ENCODE results near the gene SCAMP1. TPM values are rescaled to one million over a fixed set of nuclear protein-coding genes. Genes with fewer than 3 reads are reported as not detected.

SCAMP1 gene
- polyA plus RNA-seq, 2 donors: 8.7 TPM

GRCh38 chr5:78507531-78507930 lies 147.1 kb downstream of the SCAMP1 start:
- H3K27ac ChIP-seq (ENCODE audit: low read depth in 2 of 2, low read length in 1 of 2): no peak overlapping the region
- H3K27me3 ChIP-seq (ENCODE audit: control insufficient read depth in 1 of 2, insufficient read depth in 2 of 2, low read length in 2 of 2): no peaks in the 10 kb centered on the region
- H3K4me1 ChIP-seq (ENCODE audit: control insufficient read depth in 2 of 2, insufficient read depth in 2 of 2, low read length in 1 of 2): peaks cover 8 to 11% of the 10 kb centered on the region in 2 donors
- 78 to 85% methylated on average over 2 of the region's 2 CpGs for WGBS, 2 donors
- H3K36me3 ChIP-seq (ENCODE audit: control insufficient read depth in 2 of 2, insufficient read depth in 2 of 2, low read length in 1 of 2): no peaks in the 10 kb centered on the region
- H3K9me3 ChIP-seq (ENCODE audit: control insufficient read depth in 2 of 2, insufficient read depth in 1 of 2, low read depth in 1 of 2, low read length in 1 of 2): no peaks in the 10 kb centered on the region
- no peak overlapping the region for H3K4me3 ChIP-seq (ENCODE audit: low read depth in 1 of 2, low read length in 2 of 2)

GRCh38 chr5:78508186-78508765 lies 147.9 kb downstream of the SCAMP1 start:
- Histone ChIP-seq H3K27ac (ENCODE audit: low read depth in 2 of 2, low read length in 1 of 2) (no peak overlapping the region), H3K9me3 (ENCODE audit: control insufficient read depth in 2 of 2, insufficient read depth in 1 of 2, low read depth in 1 of 2, low read length in 1 of 2) (no peaks in the 10 kb centered on the region), H3K27me3 (ENCODE audit: control insufficient read depth in 1 of 2, insufficient read depth in 2 of 2, low read length in 2 of 2) (no peaks in the 10 kb centered on the region), H3K36me3 (ENCODE audit: control insufficient read depth in 2 of 2, insufficient read depth in 2 of 2, low read length in 1 of 2) (no peaks in the 10 kb centered on the region), H3K4me3 (ENCODE audit: low read depth in 1 of 2, low read length in 2 of 2) (no peak overlapping the region), H3K4me1 (ENCODE audit: control insufficient read depth in 2 of 2, insufficient read depth in 2 of 2, low read length in 1 of 2) (peaks cover 8 to 11% of the 10 kb centered on the region in 2 donors)
- WGBS, 2 donors: 44 to 62% methylated on average over 3 of the region's 3 CpGs

GRCh38 chr5:78509145-78509865 lies 148.9 kb downstream of the SCAMP1 start:
- no peaks in the 10 kb centered on the region for H3K36me3 ChIP-seq (ENCODE audit: control insufficient read depth in 2 of 2, insufficient read depth in 2 of 2, low read length in 1 of 2)
- peak overlapping the region; percentile 15 to 77 for H3K27ac ChIP-seq (ENCODE audit: low read depth in 2 of 2, low read length in 1 of 2)
- peaks cover 8 to 11% of the 10 kb centered on the region in 2 donors for H3K4me1 ChIP-seq (ENCODE audit: control insufficient read depth in 2 of 2, insufficient read depth in 2 of 2, low read length in 1 of 2)
- H3K27me3 ChIP-seq (ENCODE audit: control insufficient read depth in 1 of 2, insufficient read depth in 2 of 2, low read length in 2 of 2): no peaks in the 10 kb centered on the region
- H3K4me3 ChIP-seq (ENCODE audit: low read depth in 1 of 2, low read length in 2 of 2): peak overlapping the region; percentile 22 to 46
- H3K9me3 ChIP-seq (ENCODE audit: control insufficient read depth in 2 of 2, insufficient read depth in 1 of 2, low read depth in 1 of 2, low read length in 1 of 2): no peaks in the 10 kb centered on the region
- WGBS, 2 donors: 62 to 71% methylated on average over 18 of the region's 18 CpGs

DNA sequence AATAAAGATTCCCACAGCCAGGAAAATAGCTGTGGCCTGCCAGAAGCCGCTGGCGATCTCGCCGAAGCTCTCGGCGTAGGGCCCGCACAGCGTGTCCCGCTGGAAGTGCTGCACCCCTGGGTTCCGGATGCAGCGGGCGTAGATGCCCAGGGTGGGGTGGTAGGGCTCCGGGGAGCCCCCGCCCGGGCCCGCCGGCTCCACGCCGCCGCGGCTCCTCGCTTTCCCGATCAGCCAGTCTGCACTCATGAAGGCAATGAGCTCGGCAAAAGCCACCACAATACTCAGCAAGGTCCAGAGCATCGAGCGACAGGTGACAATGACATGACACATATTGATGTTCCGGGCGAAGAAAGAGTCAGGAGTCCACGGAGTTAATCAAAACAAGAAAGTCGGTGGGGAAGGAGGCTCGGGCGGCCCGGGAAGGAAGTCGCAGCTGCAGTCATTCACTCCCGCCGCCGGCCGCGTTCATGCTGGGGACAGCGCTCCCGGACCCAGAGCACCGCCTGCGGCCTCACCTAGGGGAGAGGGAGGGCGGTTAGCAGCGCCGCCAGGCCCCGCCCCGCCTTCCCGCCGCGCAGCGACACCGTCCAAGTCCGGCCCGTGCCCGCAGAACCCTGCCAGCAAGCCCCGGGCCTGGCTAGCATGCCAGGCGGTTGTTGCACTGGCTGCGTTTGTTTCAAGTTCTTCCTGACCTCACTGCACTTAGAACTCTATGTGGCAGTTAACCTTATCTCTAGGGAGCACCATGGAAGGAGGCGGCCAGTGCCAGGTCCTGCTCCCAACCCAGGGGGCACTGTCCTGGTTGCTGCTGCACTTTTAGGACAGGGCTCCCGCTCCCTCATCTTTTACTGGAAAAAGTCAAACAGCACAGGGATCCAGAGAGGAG lies 149.7 kb downstream of the SCAMP1 start:
- Histone ChIP-seq H3K27ac (ENCODE audit: low read depth in 2 of 2, low read length in 1 of 2) (peak overlapping the region; percentile 26 to 77), H3K4me3 (ENCODE audit: low read depth in 1 of 2, low read length in 2 of 2) (peak overlapping the region; percentile 22 to 46), H3K9me3 (ENCODE audit: control insufficient read depth in 2 of 2, insufficient read depth in 1 of 2, low read depth in 1 of 2, low read length in 1 of 2) (no peaks in the 10 kb centered on the region), H3K36me3 (ENCODE audit: control insufficient read depth in 2 of 2, insufficient read depth in 2 of 2, low read length in 1 of 2) (no peaks in the 10 kb centered on the region), H3K27me3 (ENCODE audit: control insufficient read depth in 1 of 2, insufficient read depth in 2 of 2, low read length in 2 of 2) (no peaks in the 10 kb centered on the region), H3K4me1 (ENCODE audit: control insufficient read depth in 2 of 2, insufficient read depth in 2 of 2, low read length in 1 of 2) (peaks cover 5 to 7% of the 10 kb centered on the region in 2 donors)
- 14% methylated on average over 59 to 61 of the region's 61 CpGs for WGBS, 2 donors

- H3K27me3 ChIP-seq (ENCODE audit: control insufficient read depth in 1 of 2, insufficient read depth in 2 of 2, low read length in 2 of 2): no peaks in the 10 kb centered on the region
- no peaks in the 10 kb centered on the region for H3K9me3 ChIP-seq (ENCODE audit: control insufficient read depth in 2 of 2, insufficient read depth in 1 of 2, low read depth in 1 of 2, low read length in 1 of 2)
- no peak overlapping the region for H3K27ac ChIP-seq (ENCODE audit: low read depth in 2 of 2, low read length in 1 of 2)
- no peak overlapping the region for H3K4me3 ChIP-seq (ENCODE audit: low read depth in 1 of 2, low read length in 2 of 2)
- H3K36me3 ChIP-seq (ENCODE audit: control insufficient read depth in 2 of 2, insufficient read depth in 2 of 2, low read length in 1 of 2): no peaks in the 10 kb centered on the region
- WGBS, 2 donors: 80 to 85% methylated on average over 10 of the region's 10 CpGs
- H3K4me1 ChIP-seq (ENCODE audit: control insufficient read depth in 2 of 2, insufficient read depth in 2 of 2, low read length in 1 of 2): peaks cover 2 to 4% of the 10 kb centered on the region in 2 donors
These were observed 150.9 kb downstream of the SCAMP1 start for GRCh38 chr5:78511121-78511906.

GRCh38 chr5:78512435-78512834 lies 152.0 kb downstream of the SCAMP1 start:
- Histone ChIP-seq H3K4me1 (ENCODE audit: control insufficient read depth in 2 of 2, insufficient read depth in 2 of 2, low read length in 1 of 2) (peaks cover 2 to 4% of the 10 kb centered on the region in 2 donors), H3K4me3 (ENCODE audit: low read depth in 1 of 2, low read length in 2 of 2) (no peak overlapping the region), H3K36me3 (ENCODE audit: control insufficient read depth in 2 of 2, insufficient read depth in 2 of 2, low read length in 1 of 2) (no peaks in the 10 kb centered on the region), H3K27me3 (ENCODE audit: control insufficient read depth in 1 of 2, insufficient read depth in 2 of 2, low read length in 2 of 2) (no peaks in the 10 kb centered on the region), H3K9me3 (ENCODE audit: control insufficient read depth in 2 of 2, insufficient read depth in 1 of 2, low read depth in 1 of 2, low read length in 1 of 2) (no peaks in the 10 kb centered on the region), H3K27ac (ENCODE audit: low read depth in 2 of 2, low read length in 1 of 2) (no peak overlapping the region)
- WGBS, 2 donors: 97 to 98% methylated on average over 3 of the region's 3 CpGs

GRCh38 chr5:78513441-78513840 lies 153.0 kb downstream of the SCAMP1 start:
- H3K9me3 ChIP-seq (ENCODE audit: control insufficient read depth in 2 of 2, insufficient read depth in 1 of 2, low read depth in 1 of 2, low read length in 1 of 2): no peaks in the 10 kb centered on the region
- H3K27me3 ChIP-seq (ENCODE audit: control insufficient read depth in 1 of 2, insufficient read depth in 2 of 2, low read length in 2 of 2): no peaks in the 10 kb centered on the region
- no peak overlapping the region for H3K4me3 ChIP-seq (ENCODE audit: low read depth in 1 of 2, low read length in 2 of 2)
- H3K27ac ChIP-seq (ENCODE audit: low read depth in 2 of 2, low read length in 1 of 2): no peak overlapping the region
- WGBS, 2 donors: 79 to 87% methylated on average over 6 of the region's 6 CpGs
- peaks cover 2 to 4% of the 10 kb centered on the region in 2 donors for H3K4me1 ChIP-seq (ENCODE audit: control insufficient read depth in 2 of 2, insufficient read depth in 2 of 2, low read length in 1 of 2)
- no peaks in the 10 kb centered on the region for H3K36me3 ChIP-seq (ENCODE audit: control insufficient read depth in 2 of 2, insufficient read depth in 2 of 2, low read length in 1 of 2)

- H3K9me3 ChIP-seq (ENCODE audit: control insufficient read depth in 2 of 2, insufficient read depth in 1 of 2, low read depth in 1 of 2, low read length in 1 of 2): no peaks in the 10 kb centered on the region
- no peak overlapping the region for H3K4me3 ChIP-seq (ENCODE audit: low read depth in 1 of 2, low read length in 2 of 2)
- no peak overlapping the region for H3K27ac ChIP-seq (ENCODE audit: low read depth in 2 of 2, low read length in 1 of 2)
- peaks cover 2 to 4% of the 10 kb centered on the region in 2 donors for H3K4me1 ChIP-seq (ENCODE audit: control insufficient read depth in 2 of 2, insufficient read depth in 2 of 2, low read length in 1 of 2)
- WGBS, 2 donors: 83 to 84% methylated on average over 8 of the region's 8 CpGs
- no peaks in the 10 kb centered on the region for H3K36me3 ChIP-seq (ENCODE audit: control insufficient read depth in 2 of 2, insufficient read depth in 2 of 2, low read length in 1 of 2)
- no peaks in the 10 kb centered on the region for H3K27me3 ChIP-seq (ENCODE audit: control insufficient read depth in 1 of 2, insufficient read depth in 2 of 2, low read length in 2 of 2)
These were observed 154.3 kb downstream of the SCAMP1 start for GRCh38 chr5:78514427-78515330.

All from esophagus (tissue), 2 donors.